Measurements from ENCODE around the gene MACROD2. TPM values are rescaled to one million over a fixed set of nuclear protein-coding genes. Genes with fewer than 3 reads are reported as not detected.

Gene MACROD2
- total and polyA plus RNA-seq, 2 of the 4 experiments (the other 2 are of a cell fraction) = not detected

DNA sequence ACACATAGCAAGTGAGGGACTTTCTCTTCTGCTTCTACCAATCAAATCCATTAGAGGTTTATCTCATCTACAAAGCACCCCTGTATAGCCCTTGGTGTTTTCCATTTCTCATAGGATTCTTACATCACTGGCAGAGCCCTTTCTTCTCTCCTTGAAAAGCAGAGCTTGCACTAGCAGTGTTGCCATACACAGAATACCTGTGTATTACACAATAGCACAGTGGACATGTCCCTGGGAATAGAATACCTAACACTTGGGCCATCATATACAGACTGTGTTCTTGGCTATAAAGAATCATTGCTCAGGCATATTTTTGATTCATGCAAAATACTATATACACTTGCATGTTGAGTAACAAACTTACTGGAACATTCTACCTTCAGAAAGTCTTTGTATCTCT, 1996.0 kb downstream of the MACROD2 start:
- no peak for ATAC-seq (ENCODE audit: low read depth)
- no peak overlapping the region for H2AFZ ChIP-seq (replicated peaks; ENCODE audit: low read length, poor library complexity)
- dilution Hi-C loops (cut with HindIII; ENCODE audit: low sequenced_read_pairs, unreplicated experiment) = no loop called here

More for the DNA sequence above, 1996.0 kb downstream of the MACROD2 start:
- intact Hi-C loops (cut with micrococcal nuclease) (no loop called here), in situ Hi-C loops (cut with MboI; ENCODE audit: low sequenced_read_pairs) (no loop called here)
- ChIA-PET POLR2A (ENCODE audit: unreplicated experiment) (no interaction called here), CTCF (no interaction called here)
- Histone ChIP-seq H3K36me3 (ENCODE audit: control insufficient read depth, insufficient read depth, low read length) (no peaks in the 10 kb centered on the region), H3K27ac (ENCODE audit: insufficient read depth, low read length) (no peak overlapping the region), H2AK9ac (replicated peaks; ENCODE audit: low read depth, low read length, poor library complexity) (no peak overlapping the region), H2BK120ac (ENCODE audit: low read depth, low read length) (no peak overlapping the region), H3K79me1 (ENCODE audit: low read depth in 1 of 2, low read length in 2 of 2) (no peaks in the 10 kb centered on the region), H4K8ac (ENCODE audit: low read depth in 2 of 2, low read length in 2 of 2) (no peak overlapping the region), H2BK20ac (ENCODE audit: low read depth, low read length) (no peak overlapping the region), H3K9ac (ENCODE audit: low read depth, low read length) (no peak overlapping the region), H3K4ac (ENCODE audit: low read depth, low read length) (no peak overlapping the region), H4K5ac (ENCODE audit: low read depth, low read length) (no peak overlapping the region), H3K4me3 (ENCODE audit: insufficient read depth, low read depth, low read length) (no peak overlapping the region), H4K20me1 (ENCODE audit: insufficient read depth, low read length) (no peaks in the 10 kb centered on the region), H3K4me2 (ENCODE audit: low read depth, low read length) (no peak overlapping the region), H3K9me1 (ENCODE audit: insufficient read depth, low read length) (no peaks in the 10 kb centered on the region), H4K91ac (ENCODE audit: insufficient read depth, low read depth, low read length) (no peak overlapping the region), H3K18ac (ENCODE audit: low read depth, low read length) (no peak overlapping the region), H2AK5ac (ENCODE audit: low read depth, low read length) (no peak overlapping the region), H3K14ac (replicated peaks; ENCODE audit: low read depth, low read length) (no peak overlapping the region), H3K27me3 (ENCODE audit: control insufficient read depth, insufficient read depth, low read length) (no peaks in the 10 kb centered on the region), H2BK15ac (ENCODE audit: low read depth, low read length) (no peak overlapping the region), H3K23ac (ENCODE audit: low read depth, low read length) (no peak overlapping the region), H3K56ac (ENCODE audit: extremely low read depth, insufficient read depth, low read length) (no peak overlapping the region), H3K9me3 (ENCODE audit: control insufficient read depth, insufficient read depth, low read length) (no peaks in the 10 kb centered on the region), H2BK5ac (ENCODE audit: low read depth, low read length, poor library complexity, severe bottlenecking) (no peak overlapping the region), H3K4me1 (ENCODE audit: control insufficient read depth, insufficient read depth, low read length) (no peaks in the 10 kb centered on the region)
- TF ChIP-seq, protein P1, sequence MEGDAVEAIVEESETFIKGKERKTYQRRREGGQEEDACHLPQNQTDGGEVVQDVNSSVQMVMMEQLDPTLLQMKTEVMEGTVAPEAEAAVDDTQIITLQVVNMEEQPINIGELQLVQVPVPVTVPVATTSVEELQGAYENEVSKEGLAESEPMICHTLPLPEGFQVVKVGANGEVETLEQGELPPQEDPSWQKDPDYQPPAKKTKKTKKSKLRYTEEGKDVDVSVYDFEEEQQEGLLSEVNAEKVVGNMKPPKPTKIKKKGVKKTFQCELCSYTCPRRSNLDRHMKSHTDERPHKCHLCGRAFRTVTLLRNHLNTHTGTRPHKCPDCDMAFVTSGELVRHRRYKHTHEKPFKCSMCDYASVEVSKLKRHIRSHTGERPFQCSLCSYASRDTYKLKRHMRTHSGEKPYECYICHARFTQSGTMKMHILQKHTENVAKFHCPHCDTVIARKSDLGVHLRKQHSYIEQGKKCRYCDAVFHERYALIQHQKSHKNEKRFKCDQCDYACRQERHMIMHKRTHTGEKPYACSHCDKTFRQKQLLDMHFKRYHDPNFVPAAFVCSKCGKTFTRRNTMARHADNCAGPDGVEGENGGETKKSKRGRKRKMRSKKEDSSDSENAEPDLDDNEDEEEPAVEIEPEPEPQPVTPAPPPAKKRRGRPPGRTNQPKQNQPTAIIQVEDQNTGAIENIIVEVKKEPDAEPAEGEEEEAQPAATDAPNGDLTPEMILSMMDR (conservative IDR thresholded peaks at IDR 0.05; ENCODE audit: low read depth, low read length) = no peak
- peak; percentile 34 for TF ChIP-seq CEBPB (IDR thresholded peaks at IDR 0.05; ENCODE audit: low read depth, low read length)
- no TSS peak for BruUV-seq (replicated peaks)
- DNase-seq = no peak

Data from IMR-90 (cell line).